NCI-H1694 (cell line): ENCODE results near the gene CTU2.

Source experiments
- DNase-seq: peaks from one replicate; lab custom pipeline; 2025; lab: John Stamatoyannopoulos, UW

Gene CTU2

DNA sequence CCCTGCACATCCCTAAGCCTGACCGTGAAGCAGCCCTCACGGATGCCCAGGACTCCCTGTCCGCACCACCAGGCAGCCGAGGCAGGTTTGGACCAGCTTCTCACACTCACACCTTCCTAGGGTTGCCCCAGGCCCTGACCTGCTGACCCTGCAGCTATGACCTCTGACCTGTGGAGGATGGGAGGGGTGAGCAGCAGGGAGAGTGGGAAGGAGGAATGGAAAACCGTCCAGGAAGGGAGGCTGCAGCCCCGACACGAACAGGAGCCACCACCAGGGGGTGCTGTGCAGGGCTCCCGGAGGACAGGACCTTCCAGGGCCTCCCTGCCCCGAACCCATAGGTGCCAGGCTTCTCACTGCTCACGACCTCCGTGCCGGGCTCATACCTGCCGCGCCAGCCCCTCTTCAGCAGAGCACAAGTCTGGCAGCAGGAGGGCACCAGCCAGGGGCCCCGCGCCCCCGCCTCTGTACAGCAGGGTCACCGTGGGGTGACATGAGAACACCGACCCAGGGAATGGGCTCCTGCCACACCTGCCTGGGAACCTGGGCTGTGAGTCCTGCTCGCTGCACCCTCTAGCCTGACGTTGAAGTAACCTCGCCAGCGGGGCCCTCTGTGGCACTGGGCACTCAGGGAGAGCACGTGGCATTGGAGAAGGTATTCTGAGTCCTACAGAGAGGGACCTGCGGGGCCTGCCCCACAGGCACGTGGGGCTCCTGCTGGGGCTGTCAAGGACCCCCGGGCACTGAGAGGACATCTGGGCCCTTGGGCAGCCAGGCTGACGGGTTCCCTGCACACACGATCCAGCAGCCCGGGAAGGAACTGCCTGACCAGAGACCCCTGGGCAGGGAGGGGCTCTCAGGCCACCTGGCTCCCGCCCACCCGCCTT is 37.6 kb downstream of the CTU2 start:
- peak; percentile 33 for DNase-seq

GRCh38 chr16:88744577-88745521 is 38.5 kb downstream of the CTU2 start:
- no peak for DNase-seq

DNA sequence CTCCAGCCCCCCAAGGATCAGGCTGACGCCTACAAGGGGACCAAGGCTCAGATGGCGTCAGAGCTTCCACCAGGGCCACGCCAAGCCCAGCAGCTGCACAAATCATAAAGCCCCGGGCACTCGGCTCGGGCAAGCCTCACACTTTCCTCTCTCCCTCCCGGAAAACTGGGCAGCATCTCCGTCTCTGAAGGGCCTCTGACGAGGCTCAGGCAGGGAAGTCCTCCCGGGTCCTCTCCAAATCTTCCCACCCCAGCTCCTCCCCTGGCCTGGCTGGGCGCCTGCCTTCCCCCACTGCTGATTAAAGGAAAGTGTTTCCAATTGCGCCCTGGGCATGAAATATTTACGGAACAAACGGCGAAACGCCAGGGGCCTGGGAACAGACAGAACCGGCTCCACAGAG is 40.2 kb downstream of the CTU2 start:
- no peak for DNase-seq

DNA sequence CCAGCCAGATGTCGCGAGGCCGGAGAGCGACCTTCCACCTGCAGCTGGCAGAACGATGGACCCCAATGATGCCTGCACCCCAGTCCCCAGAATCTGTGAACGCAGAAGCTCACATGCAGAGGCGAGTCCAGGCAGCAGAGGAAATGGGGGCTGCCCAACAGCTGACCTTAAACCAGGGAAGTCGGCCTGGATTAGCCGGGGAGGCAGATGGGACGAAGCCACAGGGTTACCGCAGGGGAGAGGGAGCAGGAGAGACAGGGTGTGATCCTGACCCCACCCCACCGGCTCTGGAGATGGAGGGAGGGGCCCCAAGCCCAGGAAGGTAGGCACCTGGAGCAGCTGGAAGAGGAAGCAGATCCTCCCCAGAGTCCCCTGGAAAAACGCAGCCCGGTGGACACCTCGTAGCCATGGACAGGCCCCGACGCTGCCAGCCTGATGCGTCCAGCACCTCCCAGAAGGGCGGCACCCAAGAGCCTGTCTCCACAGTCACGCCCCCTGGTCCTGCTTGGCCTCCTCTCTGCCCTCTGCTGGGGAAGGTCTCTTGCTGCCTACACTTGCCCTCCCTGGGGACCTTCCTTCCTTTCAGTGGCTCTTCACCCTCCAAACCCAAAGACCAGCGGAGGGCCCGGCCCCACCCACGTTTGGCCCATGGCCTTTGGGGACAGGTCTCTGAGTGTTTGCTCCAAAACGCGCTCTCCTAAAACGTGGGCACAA is 41.4 kb downstream of the CTU2 start:
- DNase-seq = no peak

GRCh38 chr16:88748364-88748763 is 42.1 kb downstream of the CTU2 start:
- no peak for DNase-seq

DNA sequence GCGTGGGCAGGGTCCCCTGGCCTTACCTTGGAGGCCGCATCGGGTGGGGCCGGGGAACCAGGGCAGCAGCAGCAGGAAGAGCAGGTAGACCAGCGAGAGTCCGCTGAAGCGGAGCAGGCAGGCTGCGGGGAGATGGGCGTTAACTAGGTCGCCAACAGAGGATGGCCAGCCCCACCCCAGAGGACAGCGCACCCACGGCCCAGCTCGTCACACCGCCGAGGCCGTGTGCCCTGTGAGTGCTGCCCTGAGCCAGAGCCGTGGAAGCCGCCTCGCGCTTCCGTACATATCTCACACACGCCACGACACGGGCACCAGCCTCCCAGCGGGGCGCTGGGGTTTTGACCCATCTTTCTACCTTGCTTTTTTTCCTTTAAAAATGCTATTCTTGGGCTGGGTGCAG is 43.1 kb downstream of the CTU2 start:
- DNase-seq = no peak

DNA sequence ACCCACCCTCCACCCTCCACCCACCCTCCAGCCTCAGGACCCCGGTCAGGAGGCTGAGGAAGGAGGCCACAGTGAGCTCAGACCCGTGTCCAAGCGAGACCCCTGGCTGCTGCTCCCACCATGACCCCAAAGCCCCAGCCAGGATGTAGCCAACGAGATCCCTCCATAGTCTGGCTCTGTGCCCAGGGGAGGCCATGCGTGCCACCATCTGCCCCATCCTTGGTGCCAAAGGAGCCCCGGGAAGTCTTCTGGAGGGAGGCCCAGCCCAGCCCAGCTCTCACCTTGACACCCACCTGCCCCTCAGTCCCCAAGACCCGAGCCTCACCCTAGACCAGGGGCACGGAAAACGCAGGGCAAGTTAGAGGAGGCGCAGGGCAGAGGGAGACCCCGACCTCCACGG is 44.6 kb downstream of the CTU2 start:
- no peak for DNase-seq

GRCh38 chr16:88752386-88753002 is 46.2 kb downstream of the CTU2 start:
- no peak for DNase-seq

DNA sequence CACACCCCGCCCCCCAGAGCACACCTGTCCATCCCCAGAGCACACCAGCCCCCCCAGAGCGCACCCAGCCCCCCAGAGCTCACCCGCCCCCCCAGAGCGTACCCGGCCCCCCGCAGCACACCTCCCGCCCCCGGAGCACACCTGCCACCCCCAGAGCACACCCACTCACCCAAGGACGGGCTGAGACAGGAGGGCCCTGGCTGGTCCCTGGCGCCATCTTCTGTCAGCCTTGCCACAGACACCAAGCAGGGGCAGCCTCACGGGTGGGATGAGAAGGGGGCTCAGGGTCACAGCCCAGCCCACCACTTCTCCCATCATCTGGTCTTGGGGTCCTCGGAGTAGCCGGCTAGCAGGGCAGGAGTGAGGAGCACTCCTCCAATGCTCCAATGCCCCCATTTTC is 46.9 kb downstream of the CTU2 start:
- no peak for DNase-seq

GRCh38 chr16:88753602-88754001 is 47.3 kb downstream of the CTU2 start:
- no peak for DNase-seq

GRCh38 chr16:88754109-88754911 is 48.0 kb downstream of the CTU2 start:
- no peak for DNase-seq

- no peak for DNase-seq
Measured at GRCh38 chr16:88754912-88755744, 48.8 kb downstream of the CTU2 start.

GRCh38 chr16:88755745-88756443 is 49.6 kb downstream of the CTU2 start:
- DNase-seq = no peak

DNA sequence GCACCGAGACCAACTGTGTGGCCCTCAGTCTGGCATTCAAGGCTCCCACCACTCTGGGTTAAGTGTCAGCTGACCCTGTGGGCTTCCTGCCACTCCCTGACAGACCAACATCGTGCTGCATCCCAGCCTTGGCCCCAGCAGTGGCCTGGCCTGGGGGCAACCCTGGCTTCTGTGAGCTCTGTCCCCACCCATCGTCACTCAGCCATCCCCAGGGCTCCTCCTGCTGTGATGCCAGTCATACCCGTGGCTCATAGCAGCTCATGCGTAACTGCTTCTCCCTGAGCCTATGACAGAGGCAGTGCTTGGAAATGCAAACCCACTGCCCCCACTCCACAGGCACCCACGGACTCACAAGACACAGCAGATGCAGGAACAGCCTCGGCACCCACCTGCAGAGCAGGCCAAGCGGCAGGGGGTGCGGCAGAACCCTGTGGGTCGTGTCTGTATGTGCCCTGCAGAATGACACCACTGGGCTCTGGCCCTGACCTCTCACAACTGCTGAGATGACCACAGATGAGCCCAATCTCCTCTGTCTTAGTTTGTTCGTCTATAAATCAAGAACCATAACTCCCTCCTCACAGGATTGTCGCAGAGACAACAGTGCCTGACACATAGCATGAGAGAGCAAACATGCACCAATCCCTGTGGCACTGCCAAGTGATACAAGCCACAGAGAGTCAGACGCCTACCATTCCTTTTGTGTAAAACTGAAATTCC is 52.1 kb downstream of the CTU2 start:
- DNase-seq = no peak

DNA sequence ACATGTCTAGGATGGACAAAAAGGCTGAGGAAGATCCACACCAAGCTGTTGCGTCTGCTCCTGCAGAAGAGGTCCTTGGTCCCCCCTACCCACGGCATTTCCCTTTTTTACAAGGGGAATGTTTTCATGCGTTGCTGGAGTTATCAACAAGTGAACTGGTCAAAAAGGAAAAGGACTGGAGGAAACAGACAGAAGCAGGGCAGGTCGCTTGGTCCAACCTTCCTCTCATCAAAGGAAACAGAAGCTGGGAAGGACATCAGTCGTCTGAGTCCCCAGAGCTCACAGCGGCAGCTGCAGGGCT is 52.6 kb downstream of the CTU2 start:
- DNase-seq = no peak

- DNase-seq = no peak
Measured at GRCh38 chr16:88759245-88759975, 53.1 kb downstream of the CTU2 start.

GRCh38 chr16:88759976-88760350 is 53.7 kb downstream of the CTU2 start:
- no peak for DNase-seq

- no peak for DNase-seq
Measured at GRCh38 chr16:88760424-88761142, 54.3 kb downstream of the CTU2 start.
